Measurements from ENCODE around the gene TRABD. TPM values are rescaled to one million over a fixed set of nuclear protein-coding genes. Genes with fewer than 3 reads are reported as not detected.
A peak's percentile ranks its signal among the peaks of the same experiment; 100 is the strongest.
"Not testable (repeated sequence)": the region's sequence is repeated elsewhere in the genome, so short reads cannot be mapped to it uniquely, and the experiment has no call there.

The TRABD gene
- total RNA-seq: 10 to 100 TPM; 21.4 to 30.3 (median 24.5) TPM

- peak; percentile 81 to 84 for DNase-seq
- intact Hi-C loops (cut with DNase I; ENCODE audit: low total_unique reads): loop anchor here (1.0 to 10.0 kb wide), 2 partner anchors 15 to 401 kb away; no protein-coding TSS in a partner anchor
- no peaks in the 10 kb centered on the region for H3K36me3 ChIP-seq
- TF ChIP-seq CTCF (IDR thresholded peaks at IDR 0.05 in 4 of 5, conservative IDR thresholded peaks at IDR 0.05 in 1 of 5): no peak
- TF ChIP-seq POLR2A (IDR thresholded peaks at IDR 0.05): no peak
- H3K4me1 ChIP-seq: peaks cover 20 to 23% of the 10 kb centered on the region in 2 donors
- H3K9me3 ChIP-seq: no peaks in the 10 kb centered on the region
- H3K4me3 ChIP-seq: peak within 1 kb of the TSS; percentile 71 to 87 (median 78)
- peak; percentile 80 to 82 for ATAC-seq
- in situ Hi-C loops (cut with MboI; ENCODE audit: low sequenced_read_pairs in 4 of 4): no loop called here
- H3K27me3 ChIP-seq: no peaks in the 10 kb centered on the region
- peak within 1 kb of the TSS; percentile 62 to 74 (median 70) for H3K27ac ChIP-seq
Observed at GRCh38 chr22:50185375-50186087, at the start of gene TRABD. TSS of gene TRABD (plus strand) at chr22:50185913. CDS start at chr22:50193061, 7,148 bp downstream.

- intact Hi-C loops (cut with DNase I; ENCODE audit: low total_unique reads): no loop called here
- H3K9me3 ChIP-seq: no peaks in the 10 kb centered on the region
Observed at GRCh38 chr22:50136581-50137015, 49.1 kb upstream of the TRABD start.

GRCh38 chr22:50137277-50137676 lies 48.4 kb upstream of the TRABD start:
- in situ Hi-C loops (cut with MboI; ENCODE audit: low sequenced_read_pairs in 4 of 4); DNase-seq; H3K36me3 ChIP-seq; H3K9me3 ChIP-seq; H3K4me3 ChIP-seq; intact Hi-C loops (cut with DNase I; ENCODE audit: low total_unique reads); ATAC-seq; H3K27ac ChIP-seq; H3K4me1 ChIP-seq: not testable (repeated sequence)
- H3K27me3 ChIP-seq: peaks cover 0 to 11% (median 4%) of the 10 kb centered on the region in 3 donors

More at GRCh38 chr22:50136581-50137015, 49.1 kb upstream of the TRABD start:
- no peaks in the 10 kb centered on the region for H3K4me1 ChIP-seq
- DNase-seq (no peak), ATAC-seq (no peak)
- H3K27ac ChIP-seq: no peak overlapping the region
- no peak overlapping the region for H3K4me3 ChIP-seq
- in situ Hi-C loops (cut with MboI; ENCODE audit: low sequenced_read_pairs in 4 of 4): no loop called here
- H3K36me3 ChIP-seq: no peaks in the 10 kb centered on the region
- TF ChIP-seq CTCF (IDR thresholded peaks at IDR 0.05 in 4 of 5, conservative IDR thresholded peaks at IDR 0.05 in 1 of 5) (no peak), POLR2A (IDR thresholded peaks at IDR 0.05) (no peak)
- H3K27me3 ChIP-seq: peaks cover 0 to 6% (median 4%) of the 10 kb centered on the region in 3 donors

GRCh38 chr22:50138041-50138440 lies 47.7 kb upstream of the TRABD start:
- no peak overlapping the region for H3K4me3 ChIP-seq
- peaks cover 3 to 13% (median 11%) of the 10 kb centered on the region in 3 donors for H3K27me3 ChIP-seq
- no peaks in the 10 kb centered on the region for H3K9me3 ChIP-seq
- ATAC-seq (no peak), DNase-seq (no peak)
- TF ChIP-seq CTCF (IDR thresholded peaks at IDR 0.05 in 4 of 5, conservative IDR thresholded peaks at IDR 0.05 in 1 of 5): no peak
- no peak for TF ChIP-seq POLR2A (IDR thresholded peaks at IDR 0.05)
- no peaks in the 10 kb centered on the region for H3K4me1 ChIP-seq
- no peaks in the 10 kb centered on the region for H3K36me3 ChIP-seq
- intact Hi-C loops (cut with DNase I; ENCODE audit: low total_unique reads) (no loop called here), in situ Hi-C loops (cut with MboI; ENCODE audit: low sequenced_read_pairs in 4 of 4) (no loop called here)
- no peak overlapping the region for H3K27ac ChIP-seq

- Histone ChIP-seq H3K9me3 (no peaks in the 10 kb centered on the region), H3K4me3 (no peak overlapping the region), H3K27ac (no peak overlapping the region), H3K36me3 (no peaks in the 10 kb centered on the region), H3K27me3 (peaks cover 4 to 12% (median 11%) of the 10 kb centered on the region in 3 donors), H3K4me1 (no peaks in the 10 kb centered on the region)
- no peak for ATAC-seq
- no peak for DNase-seq
- in situ Hi-C loops (cut with MboI; ENCODE audit: low sequenced_read_pairs in 4 of 4) (no loop called here), intact Hi-C loops (cut with DNase I; ENCODE audit: low total_unique reads) (no loop called here)
- TF ChIP-seq CTCF (IDR thresholded peaks at IDR 0.05 in 4 of 5, conservative IDR thresholded peaks at IDR 0.05 in 1 of 5) (no peak), POLR2A (IDR thresholded peaks at IDR 0.05) (no peak)
Observed at GRCh38 chr22:50138988-50139387, 46.7 kb upstream of the TRABD start.

All from gastrocnemius medialis (tissue), 4 donors.